ENCODE measurements around the gene KCNF1. TPM values are rescaled to one million over a fixed set of nuclear protein-coding genes. Genes with fewer than 3 reads are reported as not detected.

Gene KCNF1
- total RNA-seq, 4 donors from 2014 or later, result 20.2 to 51.7 (median 44.4) TPM

GRCh38 chr2:10892316-10892715, 19.4 kb upstream of the KCNF1 start:
- Histone ChIP-seq H3K27ac (replicated peaks in 1 of 4) (no peak overlapping the region), H3K9me3 (no peaks in the 10 kb centered on the region), H3K27me3 (no peaks in the 10 kb centered on the region), H3K4me1 (peaks cover 0 to 10% (median 0%) of the 10 kb centered on the region in 4 donors), H3K4me3 (no peak overlapping the region), H3K36me3 (no peaks in the 10 kb centered on the region)
- intact Hi-C loops (cut with DNase I), result no loop called here
- no peak for TF ChIP-seq EP300 (IDR thresholded peaks at IDR 0.05)
- no peak for TF ChIP-seq CTCF (IDR thresholded peaks at IDR 0.05)
- no peak for TF ChIP-seq POLR2AphosphoS5 (IDR thresholded peaks at IDR 0.05)
- no peak for TF ChIP-seq POLR2A (IDR thresholded peaks at IDR 0.05; ENCODE audit: low read depth)
- DNase-seq (ENCODE audit: extremely low spot score), result no peak

- Histone ChIP-seq H3K9me3 (no peaks in the 10 kb centered on the region), H3K27ac (replicated peaks in 1 of 4) (no peak overlapping the region), H3K36me3 (no peaks in the 10 kb centered on the region), H3K4me3 (no peak overlapping the region), H3K27me3 (no peaks in the 10 kb centered on the region), H3K4me1 (peaks cover 0 to 10% (median 0%) of the 10 kb centered on the region in 4 donors)
- WGBS, result 93% methylated on average over 4 of the region's 5 CpGs
- TF ChIP-seq CTCF (IDR thresholded peaks at IDR 0.05) (no peak), POLR2AphosphoS5 (IDR thresholded peaks at IDR 0.05) (no peak), POLR2A (IDR thresholded peaks at IDR 0.05; ENCODE audit: low read depth) (no peak), EP300 (IDR thresholded peaks at IDR 0.05) (no peak)
- intact Hi-C loops (cut with DNase I), result no loop called here
- DNase-seq (ENCODE audit: extremely low spot score), result no peak
Measured at GRCh38 chr2:10892796-10893350, 18.9 kb upstream of the KCNF1 start.

GRCh38 chr2:10894264-10894935, 17.3 kb upstream of the KCNF1 start:
- H3K4me1 ChIP-seq, result peaks cover 0 to 9% (median 0%) of the 10 kb centered on the region in 4 donors
- WGBS, result 75% methylated on average over 4 of the region's 4 CpGs
- no peaks in the 10 kb centered on the region for H3K27me3 ChIP-seq
- intact Hi-C loops (cut with DNase I), result no loop called here
- DNase-seq (ENCODE audit: extremely low spot score), result no peak
- H3K4me3 ChIP-seq, result no peak overlapping the region
- TF ChIP-seq POLR2A (IDR thresholded peaks at IDR 0.05; ENCODE audit: low read depth) (no peak), POLR2AphosphoS5 (IDR thresholded peaks at IDR 0.05) (no peak), CTCF (IDR thresholded peaks at IDR 0.05) (no peak), EP300 (IDR thresholded peaks at IDR 0.05) (no peak)
- H3K27ac ChIP-seq (replicated peaks in 1 of 4), result no peak overlapping the region
- H3K36me3 ChIP-seq, result no peaks in the 10 kb centered on the region
- no peaks in the 10 kb centered on the region for H3K9me3 ChIP-seq

- Histone ChIP-seq H3K27me3 (no peaks in the 10 kb centered on the region), H3K4me3 (no peak overlapping the region), H3K36me3 (no peaks in the 10 kb centered on the region), H3K9me3 (no peaks in the 10 kb centered on the region), H3K4me1 (peaks cover 0 to under 1% (median 0%) of the 10 kb centered on the region in 4 donors), H3K27ac (replicated peaks in 1 of 4) (no peak overlapping the region)
- intact Hi-C loops (cut with DNase I), result no loop called here
- TF ChIP-seq CTCF (IDR thresholded peaks at IDR 0.05) (no peak), POLR2A (IDR thresholded peaks at IDR 0.05; ENCODE audit: low read depth) (no peak), EP300 (IDR thresholded peaks at IDR 0.05) (no peak)
- DNase-seq (ENCODE audit: extremely low spot score), result no peak
- WGBS, result 94% methylated on average over 2 of the region's 2 CpGs
Measured at GRCh38 chr2:10895231-10895630, 16.5 kb upstream of the KCNF1 start.
